Urothelium cell line (cell line): ENCODE results near the gene WDR70.
"Not testable (repeated sequence)": the region's sequence is repeated elsewhere in the genome, so short reads cannot be mapped to it uniquely, and the experiment has no call there.

Experiments
- DNase-seq: peaks from one replicate; pipeline ENCODE4 v3.0.0; 2011; ENCODE audit warnings: low spot score, mixed read lengths
- FAIRE-seq: peaks from 2 replicates; lab custom pipeline; 2011; peaks lifted over from hg19 to GRCh38; lab: Jason Lieb, UNC

WDR70 gene

GRCh38 chr5:37568018-37568753, 189.1 kb downstream of the WDR70 start:
- FAIRE-seq (no peak), DNase-seq (no peak)

- DNase-seq, result no peak
- no peak for FAIRE-seq
Measured at GRCh38 chr5:37568893-37569292, 189.8 kb downstream of the WDR70 start.

GRCh38 chr5:37569466-37569865, 190.3 kb downstream of the WDR70 start:
- FAIRE-seq (peak; percentile 17), DNase-seq (no peak)

GRCh38 chr5:37570597-37570996, 191.5 kb downstream of the WDR70 start:
- no peak for FAIRE-seq
- DNase-seq, result no peak

GRCh38 chr5:37571985-37572384, 192.9 kb downstream of the WDR70 start:
- FAIRE-seq (no peak), DNase-seq (no peak)

- DNase-seq, result no peak
- FAIRE-seq, result no peak
Measured at GRCh38 chr5:37575541-37576489, 196.7 kb downstream of the WDR70 start.

- FAIRE-seq (no peak), DNase-seq (no peak)
Measured at GRCh38 chr5:37576552-37576951, 197.4 kb downstream of the WDR70 start.

GRCh38 chr5:37578176-37578575, 199.1 kb downstream of the WDR70 start:
- FAIRE-seq (no peak), DNase-seq (no peak)

- FAIRE-seq, result no peak
- DNase-seq, result no peak
Measured at GRCh38 chr5:37580106-37580505, 201.0 kb downstream of the WDR70 start.

- FAIRE-seq, result no peak
- no peak for DNase-seq
Measured at GRCh38 chr5:37582202-37582601, 203.1 kb downstream of the WDR70 start.

GRCh38 chr5:37593292-37593691, 214.2 kb downstream of the WDR70 start:
- DNase-seq, FAIRE-seq: not testable (repeated sequence)

- FAIRE-seq, DNase-seq: not testable (repeated sequence)
Measured at GRCh38 chr5:37594864-37595263, 215.7 kb downstream of the WDR70 start.

GRCh38 chr5:37598733-37599132, 219.6 kb downstream of the WDR70 start:
- FAIRE-seq (no peak), DNase-seq (no peak)

- no peak for FAIRE-seq
- no peak for DNase-seq
Measured at GRCh38 chr5:37601163-37601562, 222.0 kb downstream of the WDR70 start.

GRCh38 chr5:37603072-37603471, 224.0 kb downstream of the WDR70 start:
- DNase-seq (no peak), FAIRE-seq (no peak)

- DNase-seq, result no peak
- no peak for FAIRE-seq
Measured at GRCh38 chr5:37604290-37604689, 225.2 kb downstream of the WDR70 start.

- DNase-seq (no peak), FAIRE-seq (no peak)
Measured at GRCh38 chr5:37606148-37606547, 227.0 kb downstream of the WDR70 start.

GRCh38 chr5:37606632-37607248, 227.6 kb downstream of the WDR70 start:
- FAIRE-seq (no peak), DNase-seq (no peak)

- DNase-seq, result peak; percentile 67
- no peak for FAIRE-seq
Measured at GRCh38 chr5:37615184-37615583, 236.1 kb downstream of the WDR70 start.

GRCh38 chr5:37619353-37619752, 240.2 kb downstream of the WDR70 start:
- FAIRE-seq (no peak), DNase-seq (no peak)

- DNase-seq, FAIRE-seq: not testable (repeated sequence)
Measured at GRCh38 chr5:37622354-37622753, 243.2 kb downstream of the WDR70 start.
